ENCODE results near the gene SURF4.

- TF ChIP-seq ETV6 (CRISPR knock-in tag; conservative IDR thresholded peaks at IDR 0.05): no peak
- TF ChIP-seq EZH2 (conservative IDR thresholded peaks at IDR 0.05; ENCODE audit: low read depth, low read length): no peak
- no peak for TF ChIP-seq HINFP (CRISPR knock-in tag; IDR thresholded peaks at IDR 0.05; ENCODE audit: low read depth)
- TF ChIP-seq ZNF841 (CRISPR knock-in tag; IDR thresholded peaks at IDR 0.05; ENCODE audit: borderline replicate concordance): no peak; the same call in 1 of the 2 replicates
- TF ChIP-seq ZNF564 (CRISPR knock-in tag; IDR thresholded peaks at IDR 0.05): no peak
- peak; percentile 20; the same call in 1 of the 2 replicates for TF ChIP-seq PATZ1 (CRISPR knock-in tag; IDR thresholded peaks at IDR 0.05)
- TF ChIP-seq CTCF (CRISPR knock-in tag; IDR thresholded peaks at IDR 0.05): peak; percentile 59
- TF ChIP-seq POLR2G (IDR thresholded peaks at IDR 0.05; ENCODE audit: low read depth, low read length): no peak
- TF ChIP-seq POLR2A (IDR thresholded peaks at IDR 0.05; ENCODE audit: insufficient read depth in 1 of 2, low read depth in 2 of 2, low read length in 2 of 2): peak; percentile 64 to 86
- TF ChIP-seq TEAD2 (CRISPR knock-in tag; IDR thresholded peaks at IDR 0.05): no peak
- TF ChIP-seq KLF6 (CRISPR knock-in tag; IDR thresholded peaks at IDR 0.05): no peak
- TF ChIP-seq SIN3A (IDR thresholded peaks at IDR 0.05; ENCODE audit: borderline replicate concordance, low read depth, low read length): no peak; the same call in 1 of the 2 replicates
- no peak for TF ChIP-seq MAFF (IDR thresholded peaks at IDR 0.05; ENCODE audit: low read depth, low read length)
- no peak for TF ChIP-seq ZIK1 (CRISPR knock-in tag; IDR thresholded peaks at IDR 0.05; ENCODE audit: borderline replicate concordance, low read depth)
Observed at GRCh38 chr9:133375116-133375723, 640 bp downstream of the SURF4 start.
